Measurements from ENCODE around the gene FNTB. TPM values are rescaled to one million over a fixed set of nuclear protein-coding genes. Genes with fewer than 3 reads are reported as not detected.

The FNTB gene
- total and polyA plus RNA-seq, 9 of the 15 experiments (the other 6 are each of a cell fraction or from before 2014, with no cell fraction given): 6.9 to 23.2 (median 12.2) TPM

DNA sequence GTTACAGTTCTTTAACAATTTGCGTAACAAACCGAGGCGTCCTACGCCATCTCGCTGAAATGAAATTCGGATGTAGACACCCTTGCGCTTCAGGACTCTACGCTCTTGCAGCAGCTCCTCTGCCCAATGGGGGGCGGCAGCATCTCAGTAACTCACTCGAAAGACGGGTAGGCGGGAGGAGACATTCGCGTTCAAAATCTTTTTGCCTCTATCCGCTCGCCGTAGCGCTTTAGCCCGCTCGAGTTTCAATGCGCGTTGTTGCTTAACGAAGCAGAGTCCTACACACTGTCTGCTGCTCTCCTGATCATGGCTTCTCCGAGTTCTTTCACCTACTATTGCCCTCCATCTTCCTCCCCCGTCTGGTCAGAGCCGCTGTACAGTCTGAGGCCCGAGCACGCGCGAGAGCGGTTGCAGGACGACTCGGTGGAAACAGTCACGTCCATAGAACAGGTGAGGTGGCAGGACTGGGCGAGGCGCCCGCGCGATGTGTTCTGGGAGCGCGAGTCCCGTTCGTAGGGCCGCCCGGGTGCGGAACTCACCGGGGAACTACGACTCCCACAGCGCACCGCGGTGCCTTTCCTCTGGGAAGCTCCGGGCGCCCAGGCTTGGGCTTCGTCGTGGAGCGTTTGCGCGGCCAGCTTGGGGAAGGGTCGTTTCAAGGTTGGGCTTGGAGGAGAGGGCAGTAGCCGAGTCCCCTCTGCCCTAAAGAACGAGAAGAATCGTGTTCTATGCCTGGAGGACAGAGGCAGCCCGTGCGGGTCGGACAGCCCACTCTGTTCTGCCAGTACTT is at the start of gene FNTB (continued):
- TF ChIP-seq POU5F1 (IDR thresholded peaks at IDR 0.05; ENCODE audit: borderline replicate concordance, low read depth, low read length, partially characterized antibody): peak; percentile 92
- peak; percentile 20; the same call in 1 of the 2 replicates for TF ChIP-seq MTA1 (IDR thresholded peaks at IDR 0.05; ENCODE audit: borderline replicate concordance)
- TF ChIP-seq, protein P1, sequence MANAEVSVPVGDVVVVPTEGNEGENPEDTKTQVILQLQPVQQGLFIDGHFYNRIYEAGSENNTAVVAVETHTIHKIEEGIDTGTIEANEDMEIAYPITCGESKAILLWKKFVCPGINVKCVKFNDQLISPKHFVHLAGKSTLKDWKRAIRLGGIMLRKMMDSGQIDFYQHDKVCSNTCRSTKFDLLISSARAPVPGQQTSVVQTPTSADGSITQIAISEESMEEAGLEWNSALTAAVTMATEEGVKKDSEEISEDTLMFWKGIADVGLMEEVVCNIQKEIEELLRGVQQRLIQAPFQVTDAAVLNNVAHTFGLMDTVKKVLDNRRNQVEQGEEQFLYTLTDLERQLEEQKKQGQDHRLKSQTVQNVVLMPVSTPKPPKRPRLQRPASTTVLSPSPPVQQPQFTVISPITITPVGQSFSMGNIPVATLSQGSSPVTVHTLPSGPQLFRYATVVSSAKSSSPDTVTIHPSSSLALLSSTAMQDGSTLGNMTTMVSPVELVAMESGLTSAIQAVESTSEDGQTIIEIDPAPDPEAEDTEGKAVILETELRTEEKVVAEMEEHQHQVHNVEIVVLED (CRISPR knock-in tag; IDR thresholded peaks at IDR 0.05): no peak
- peak; percentile 64 for TF ChIP-seq SMC3 (conservative IDR thresholded peaks at IDR 0.05; ENCODE audit: insufficient read depth, low read depth, low read length)
- TF ChIP-seq TEAD1 (CRISPR knock-in tag; IDR thresholded peaks at IDR 0.05): 0 out of 4 replicates have a peak, but pooled peaks of 1 of the 2 experiments have one; percentile 31
- TF ChIP-seq ZNF395 (CRISPR knock-in tag; IDR thresholded peaks at IDR 0.05): peak; percentile 72; the same call in 1 of the 2 replicates
- TF ChIP-seq FOXK2 (conservative IDR thresholded peaks at IDR 0.05 in 1 of 2, IDR thresholded peaks at IDR 0.05 in 1 of 2; ENCODE audit: low read depth in 2 of 2): peak; percentile 75 to 86; a peak in 2 of 4 replicates

Data from K562 (cell line).